WTC11 (cell line): ENCODE data around the gene RCOR3. TPM values are rescaled to one million over a fixed set of nuclear protein-coding genes. Genes with fewer than 3 reads are reported as not detected.
"Not testable (repeated sequence)": the region's sequence is repeated elsewhere in the genome, so short reads cannot be mapped to it uniquely, and the experiment has no call there.

Experiments used
- ATAC-seq: fragments of 200-7000 bp; cut with Tn5 transposase; 2 replicates; pipeline ENCODE4 v1.10.0; 2021; ENCODE audit warnings: mild to moderate bottlenecking, moderate library complexity
- CTCF ChIA-PET: fragments of 300-600 bp; sonication (Branson Sonifier 250); formaldehyde crosslinking; loops from one replicate; lab custom pipeline; 2021; ENCODE audit warnings: antibody characterized with exemption; lab: Charles Lee
- POLR2A ChIA-PET: fragments of 350-600 bp; sonication (Branson Sonifier 250); formaldehyde crosslinking; loops from one replicate; lab custom pipeline; 2021; ENCODE audit warnings: antibody characterized with exemption; lab: Charles Lee
- DNase-seq: peaks from one replicate; pipeline ENCODE4 v3.0.0; 2021; ENCODE audit warnings: low spot score
- H3K27ac Mint-ChIP-seq: 2 replicates; pipeline ENCODE4 v1.8.0; 2021; ENCODE audit warnings: mixed read lengths
- H3K27me3 Mint-ChIP-seq: 2 replicates; pipeline ENCODE4 v1.8.0; 2021; ENCODE audit warnings: low read depth, mild to moderate bottlenecking, moderate library complexity, mixed read lengths
- H3K36me3 Mint-ChIP-seq: 2 replicates; pipeline ENCODE4 v1.8.0; 2021; ENCODE audit warnings: mixed read lengths
- H3K4me1 Mint-ChIP-seq: 2 replicates; pipeline ENCODE4 v1.8.0; 2022; ENCODE audit warnings: mixed read lengths
- H3K4me3 Mint-ChIP-seq: 2 replicates; pipeline ENCODE4 v1.8.0; 2021; ENCODE audit warnings: mild to moderate bottlenecking, moderate library complexity, mixed read lengths
- H3K9me3 Mint-ChIP-seq: 2 replicates; pipeline ENCODE4 v1.8.0; 2021; ENCODE audit warnings: mixed read lengths
- ESRRA ChIP-seq: sonication (generic); formaldehyde crosslinking; IDR thresholded peaks from 2 replicates; pipeline ENCODE4 v1.8.1; 2022; ENCODE audit warnings: mild to moderate bottlenecking, missing genetic modification reagents, borderline replicate concordance
- GABPB1 ChIP-seq: sonication (generic); formaldehyde crosslinking; IDR thresholded peaks from 2 replicates; pipeline ENCODE4 v1.8.1; 2023; ENCODE audit warnings: mild to moderate bottlenecking, missing genetic modification reagents
- GTF2I ChIP-seq: fragments of 250-450 bp; sonication (Bioruptor Pico); conservative IDR thresholded peaks from 2 replicates; pipeline ENCODE4 v1.4.0; 2021; ENCODE audit warnings: mild to moderate bottlenecking
- OVOL2 ChIP-seq: fragments of 250-450 bp; sonication (Bioruptor Pico); IDR thresholded peaks from 2 replicates; pipeline ENCODE4 v1.9.0; 2021; ENCODE audit warnings: mild to moderate bottlenecking, borderline replicate concordance
- RELA ChIP-seq: sonication (generic); formaldehyde crosslinking; IDR thresholded peaks from 2 replicates; pipeline ENCODE4 v1.8.1; 2022; ENCODE audit warnings: missing genetic modification reagents, mild to moderate bottlenecking, borderline replicate concordance
- TEAD4 ChIP-seq: sonication (generic); formaldehyde crosslinking; IDR thresholded peaks from 2 replicates; pipeline ENCODE4 v1.8.0; 2022; ENCODE audit warnings: mild to moderate bottlenecking, missing genetic modification reagents
- ZNF317 ChIP-seq: sonication (generic); formaldehyde crosslinking; IDR thresholded peaks from 2 replicates; pipeline ENCODE4 v1.8.1; 2023; ENCODE audit warnings: low read depth, mild to moderate bottlenecking, moderate library complexity, missing genetic modification reagents, borderline replicate concordance
- ZNF396 ChIP-seq: fragments of 250-450 bp; sonication (Bioruptor Pico); IDR thresholded peaks from 2 replicates; pipeline ENCODE4 v1.8.0; 2021; ENCODE audit warnings: mild to moderate bottlenecking, moderate library complexity, borderline replicate concordance
- ZNF416 ChIP-seq: fragments of 250-450 bp; sonication (Bioruptor Pico); IDR thresholded peaks from 2 replicates; pipeline ENCODE4 v1.9.0; 2021; ENCODE audit warnings: mild to moderate bottlenecking, inconsistent platforms
- total RNA-seq: library from RNA; stranded (reverse); gene quantifications from 3 replicates; pipeline ENCODE4 v1.2.3, GENCODE V29; 2021
- TF ChIP-seq, protein P1 (sequence below): sonication (generic); formaldehyde crosslinking; IDR thresholded peaks from 2 replicates; pipeline ENCODE4 v1.8.0; 2022; ENCODE audit warnings: mild to moderate bottlenecking, missing genetic modification reagents
- TF ChIP-seq, protein P2 (sequence below): sonication (generic); formaldehyde crosslinking; IDR thresholded peaks from 2 replicates; pipeline ENCODE4 v1.8.1; 2023; ENCODE audit warnings: mild to moderate bottlenecking, missing genetic modification reagents, moderate library complexity
- TF ChIP-seq, protein P3 (sequence below): sonication (generic); formaldehyde crosslinking; IDR thresholded peaks from 2 replicates; pipeline ENCODE4 v1.8.0; 2022; ENCODE audit warnings: mild to moderate bottlenecking, missing genetic modification reagents

RCOR3 gene
- total RNA-seq, 1 experiment from 2014 or later, result 35.9 TPM

DNA sequence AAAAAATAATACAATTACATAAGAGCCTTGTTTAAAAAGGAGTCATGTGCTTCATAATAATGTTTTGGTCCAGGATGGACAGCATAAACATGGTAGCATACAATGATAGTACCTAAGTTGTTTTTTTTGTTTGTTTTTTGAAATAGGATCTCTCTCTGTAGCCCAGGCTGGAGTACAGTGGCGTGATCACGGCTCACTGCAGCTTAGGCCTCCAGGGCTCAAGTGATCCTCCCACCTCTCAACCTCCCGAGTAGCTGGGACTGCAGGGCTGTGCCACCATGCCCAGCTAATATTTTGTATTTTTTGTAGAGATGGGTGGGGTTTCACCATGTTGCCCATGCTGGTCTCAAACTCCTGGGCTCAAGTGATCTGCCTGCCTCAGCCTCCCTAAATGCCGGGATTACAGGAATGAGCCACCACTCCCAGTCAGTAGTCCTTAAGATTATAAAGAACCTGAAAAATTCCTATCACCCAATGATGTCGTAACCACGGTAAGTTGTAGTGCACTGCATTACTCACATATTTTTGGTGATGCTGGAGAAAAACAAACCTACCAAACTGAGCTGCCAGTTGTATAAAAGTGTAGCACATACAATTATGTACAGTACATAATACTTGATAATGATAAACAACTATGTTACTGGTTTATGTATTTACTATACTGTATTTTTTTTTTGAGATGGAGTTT, 22.4 kb upstream of the RCOR3 start:
- Mint-ChIP-seq H3K36me3 (peaks cover 4% of the 10 kb centered on the region), H3K4me1 (no peaks in the 10 kb centered on the region), H3K4me3 (no peak overlapping the region), H3K27ac (no peak overlapping the region), H3K9me3 (peaks cover 8% of the 10 kb centered on the region), H3K27me3 (no peaks in the 10 kb centered on the region)
- ChIA-PET POLR2A (no interaction called here), CTCF (no interaction called here)
- DNase-seq (no peak), ATAC-seq (no peak)
- TF ChIP-seq ZNF396 (CRISPR knock-in tag) (no peak), GTF2I (CRISPR knock-in tag) (no peak), ZNF317 (CRISPR knock-in tag) (no peak)

DNA sequence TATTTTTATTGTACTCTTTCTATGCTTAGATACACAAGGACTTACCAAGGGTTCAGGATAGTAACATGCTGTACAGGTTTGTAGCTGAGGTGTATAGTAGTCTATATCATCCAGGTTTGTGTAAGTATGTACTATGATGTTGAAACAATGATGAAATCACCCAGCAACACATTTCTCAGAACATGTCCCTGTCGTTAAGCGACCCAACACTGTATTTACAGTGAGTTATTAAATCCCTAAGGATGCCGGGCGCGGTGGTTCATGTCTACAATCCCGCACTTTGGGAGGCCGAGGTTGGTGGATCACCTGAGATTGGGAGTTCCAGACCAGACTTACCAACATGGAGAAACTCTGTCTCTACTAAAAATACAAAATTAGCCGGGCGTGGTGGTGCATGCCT, 21.6 kb upstream of the RCOR3 start:
- Mint-ChIP-seq H3K36me3 (peaks cover 4% of the 10 kb centered on the region), H3K27me3 (no peaks in the 10 kb centered on the region), H3K9me3 (peaks cover 8% of the 10 kb centered on the region), H3K4me3 (no peak overlapping the region), H3K27ac (no peak overlapping the region), H3K4me1 (no peaks in the 10 kb centered on the region)
- no peak for ATAC-seq
- no peak for DNase-seq
- CTCF ChIA-PET, result no interaction called here
- TF ChIP-seq TEAD4 (CRISPR knock-in tag), result no peak
- TF ChIP-seq ESRRA (CRISPR knock-in tag), result no peak
- no peak for TF ChIP-seq RELA (CRISPR knock-in tag)
- TF ChIP-seq ZNF416 (CRISPR knock-in tag), result no peak
- TF ChIP-seq, protein P1, sequence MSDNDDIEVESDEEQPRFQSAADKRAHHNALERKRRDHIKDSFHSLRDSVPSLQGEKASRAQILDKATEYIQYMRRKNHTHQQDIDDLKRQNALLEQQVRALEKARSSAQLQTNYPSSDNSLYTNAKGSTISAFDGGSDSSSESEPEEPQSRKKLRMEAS (CRISPR knock-in tag), result no peak
- peak; percentile 25; the same call in 1 of the 2 replicates for TF ChIP-seq GABPB1 (CRISPR knock-in tag)
- TF ChIP-seq, protein P2, sequence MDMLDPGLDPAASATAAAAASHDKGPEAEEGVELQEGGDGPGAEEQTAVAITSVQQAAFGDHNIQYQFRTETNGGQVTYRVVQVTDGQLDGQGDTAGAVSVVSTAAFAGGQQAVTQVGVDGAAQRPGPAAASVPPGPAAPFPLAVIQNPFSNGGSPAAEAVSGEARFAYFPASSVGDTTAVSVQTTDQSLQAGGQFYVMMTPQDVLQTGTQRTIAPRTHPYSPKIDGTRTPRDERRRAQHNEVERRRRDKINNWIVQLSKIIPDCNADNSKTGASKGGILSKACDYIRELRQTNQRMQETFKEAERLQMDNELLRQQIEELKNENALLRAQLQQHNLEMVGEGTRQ, result no peak
- POLR2A ChIA-PET, result no interaction called here

DNA sequence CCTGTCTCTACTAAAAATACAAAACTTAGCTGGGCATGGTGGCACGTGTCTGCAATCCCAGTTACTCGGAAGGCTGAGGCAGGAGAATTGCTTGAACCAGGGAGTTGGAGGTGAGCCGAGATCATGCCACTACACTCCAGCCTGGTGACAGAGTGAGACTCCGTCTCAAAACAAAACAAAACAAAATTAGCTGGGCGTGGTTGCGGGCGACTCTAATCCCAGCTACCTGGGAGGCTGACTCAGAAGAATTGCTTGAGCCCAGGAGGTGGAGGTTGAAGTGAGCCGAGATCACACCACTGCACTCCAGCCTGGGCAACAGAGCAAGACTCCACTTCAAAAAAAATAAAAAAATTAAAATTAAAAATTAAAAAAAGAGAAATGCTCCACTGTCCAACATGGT, 18.6 kb upstream of the RCOR3 start:
- DNase-seq, H3K27me3 Mint-ChIP-seq, H3K4me1 Mint-ChIP-seq, H3K36me3 Mint-ChIP-seq, CTCF ChIA-PET, POLR2A ChIA-PET, ATAC-seq, H3K9me3 Mint-ChIP-seq, H3K27ac Mint-ChIP-seq, H3K4me3 Mint-ChIP-seq: not testable (repeated sequence)

DNA sequence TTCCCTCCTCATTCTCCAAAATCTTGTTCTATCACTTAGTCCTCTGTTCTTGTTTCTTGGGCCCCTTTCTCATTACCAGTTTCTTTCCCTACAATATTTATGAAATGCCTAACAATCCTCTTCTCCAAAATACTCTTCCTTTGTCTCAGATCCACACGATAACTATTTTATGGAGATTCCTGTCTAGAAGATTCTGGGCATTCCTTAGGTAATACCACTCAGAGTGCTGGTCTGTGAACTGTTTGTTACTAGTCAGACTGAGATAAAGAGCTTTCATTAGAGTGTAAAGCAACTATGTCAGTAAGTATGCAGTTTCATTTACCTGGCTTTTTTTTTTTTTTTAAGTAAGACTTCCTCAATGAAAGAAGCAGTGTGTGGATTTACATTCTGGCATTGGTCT, 18.1 kb upstream of the RCOR3 start:
- peaks cover 8% of the 10 kb centered on the region for H3K9me3 Mint-ChIP-seq
- ChIA-PET CTCF (no interaction called here), POLR2A (no interaction called here)
- peaks cover 4% of the 10 kb centered on the region for H3K36me3 Mint-ChIP-seq
- ATAC-seq (no peak), DNase-seq (no peak)
- no peaks in the 10 kb centered on the region for H3K27me3 Mint-ChIP-seq
- TF ChIP-seq OVOL2 (CRISPR knock-in tag) (no peak), ZNF416 (CRISPR knock-in tag) (no peak)
- TF ChIP-seq, protein P3, sequence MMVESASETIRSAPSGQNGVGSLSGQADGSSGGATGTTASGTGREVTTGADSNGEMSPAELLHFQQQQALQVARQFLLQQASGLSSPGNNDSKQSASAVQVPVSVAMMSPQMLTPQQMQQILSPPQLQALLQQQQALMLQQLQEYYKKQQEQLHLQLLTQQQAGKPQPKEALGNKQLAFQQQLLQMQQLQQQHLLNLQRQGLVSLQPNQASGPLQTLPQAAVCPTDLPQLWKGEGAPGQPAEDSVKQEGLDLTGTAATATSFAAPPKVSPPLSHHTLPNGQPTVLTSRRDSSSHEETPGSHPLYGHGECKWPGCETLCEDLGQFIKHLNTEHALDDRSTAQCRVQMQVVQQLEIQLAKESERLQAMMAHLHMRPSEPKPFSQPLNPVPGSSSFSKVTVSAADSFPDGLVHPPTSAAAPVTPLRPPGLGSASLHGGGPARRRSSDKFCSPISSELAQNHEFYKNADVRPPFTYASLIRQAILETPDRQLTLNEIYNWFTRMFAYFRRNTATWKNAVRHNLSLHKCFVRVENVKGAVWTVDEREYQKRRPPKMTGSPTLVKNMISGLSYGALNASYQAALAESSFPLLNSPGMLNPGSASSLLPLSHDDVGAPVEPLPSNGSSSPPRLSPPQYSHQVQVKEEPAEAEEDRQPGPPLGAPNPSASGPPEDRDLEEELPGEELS (CRISPR knock-in tag), result no peak
- H3K4me1 Mint-ChIP-seq, result peaks cover 3% of the 10 kb centered on the region; the same call in 1 of the 2 replicates
- no peak overlapping the region for H3K27ac Mint-ChIP-seq
- no peak overlapping the region for H3K4me3 Mint-ChIP-seq

DNA sequence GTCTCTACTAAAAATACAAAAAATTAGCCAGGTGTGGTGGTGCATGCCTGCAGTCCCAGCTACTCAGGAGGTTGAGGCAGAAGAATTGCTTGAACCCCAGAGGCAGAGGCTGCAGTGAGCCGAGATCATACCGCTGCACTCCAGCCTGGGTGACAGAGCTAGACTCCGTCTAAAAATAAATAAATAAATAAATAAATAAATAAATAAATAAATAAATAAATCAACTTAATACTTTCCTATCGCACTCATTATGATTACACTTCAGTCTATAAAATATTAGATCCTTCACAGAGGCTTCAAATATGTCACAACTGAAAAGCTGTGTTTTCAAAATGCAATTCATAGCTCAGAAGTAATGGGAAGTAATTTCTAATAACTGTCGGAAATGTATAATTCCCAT, 15.5 kb upstream of the RCOR3 start:
- POLR2A ChIA-PET, H3K36me3 Mint-ChIP-seq, H3K4me3 Mint-ChIP-seq, ATAC-seq, H3K9me3 Mint-ChIP-seq, DNase-seq, H3K27me3 Mint-ChIP-seq, H3K27ac Mint-ChIP-seq: not testable (repeated sequence)
- H3K4me1 Mint-ChIP-seq, result peaks cover 20% of the 10 kb centered on the region
- CTCF ChIA-PET, result interaction anchor here (1.3 kb wide), 1 partner anchor 15 kb away, joined by 3 read pairs; no protein-coding TSS in a partner anchor

DNA sequence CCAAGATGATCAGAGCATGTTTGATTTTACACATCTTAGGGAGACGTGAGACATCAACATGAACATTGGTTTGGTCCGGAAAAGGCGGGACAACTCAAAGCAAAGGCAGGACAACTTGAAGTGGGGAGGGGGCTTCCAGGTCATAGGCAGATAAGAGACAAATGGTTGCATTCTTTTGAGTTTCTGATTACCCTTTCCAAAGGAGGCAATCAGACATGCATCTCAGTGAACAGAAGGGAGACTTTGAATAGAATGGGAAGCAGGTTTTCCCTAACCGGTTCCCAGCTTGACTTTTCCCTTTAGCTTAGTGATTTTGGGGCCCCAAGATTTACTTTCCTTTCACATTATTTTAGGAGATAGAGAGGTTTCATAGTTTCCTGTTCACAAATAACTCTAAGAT, 12.6 kb upstream of the RCOR3 start:
- DNase-seq, ATAC-seq, H3K9me3 Mint-ChIP-seq, H3K27me3 Mint-ChIP-seq, H3K36me3 Mint-ChIP-seq, H3K4me3 Mint-ChIP-seq: not testable (repeated sequence)
- Mint-ChIP-seq H3K4me1 (peaks cover 30% of the 10 kb centered on the region), H3K27ac (peak overlapping the region; percentile 75)
- CTCF ChIA-PET, result interaction anchor here (0.7 to 1.8 kb wide), 3 partner anchors 11 to 112 kb away, joined by 4 to 5 read pairs (median 5); no protein-coding TSS in a partner anchor
- POLR2A ChIA-PET, result interaction anchor here (0.7 kb wide), 1 partner anchor 11 kb away, joined by 3 read pairs; no protein-coding TSS in a partner anchor
